GM12873 (cell line): Measurements from ENCODE around the gene SNX3.
A peak's percentile ranks its signal among the peaks of the same experiment; 100 is the strongest.

Experiments
- TF ChIP-seq, protein P1 (sequence below): IDR thresholded peaks from 2 replicates; pipeline ENCODE4 v1.5.1; 2012; ENCODE audit warnings: low read depth, mild to moderate bottlenecking, moderate library complexity, low read length, control low read depth; ENCODE audit not compliant: insufficient read depth; ENCODE audit errors: missing control alignments

Gene SNX3

DNA sequence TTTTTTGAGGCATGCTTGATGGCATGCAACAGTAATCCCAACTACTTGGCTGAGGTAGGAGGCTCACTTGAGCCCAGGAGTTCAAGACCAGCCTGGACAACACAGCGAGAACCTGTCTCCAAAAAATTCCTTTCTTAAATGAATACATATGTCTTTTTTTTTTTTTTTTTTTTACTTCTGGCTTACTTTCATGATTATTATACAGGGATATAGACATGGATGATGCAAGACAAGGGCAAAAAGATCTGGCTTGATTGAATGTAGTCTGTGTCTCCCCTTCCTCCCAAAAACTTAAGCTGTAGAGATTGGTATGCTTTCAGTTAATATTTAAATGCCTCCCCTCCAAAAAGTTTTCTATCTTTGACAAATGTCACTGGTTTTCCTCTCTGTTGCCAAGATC lies 7.6 kb downstream of the SNX3 start:
- TF ChIP-seq, protein P1, sequence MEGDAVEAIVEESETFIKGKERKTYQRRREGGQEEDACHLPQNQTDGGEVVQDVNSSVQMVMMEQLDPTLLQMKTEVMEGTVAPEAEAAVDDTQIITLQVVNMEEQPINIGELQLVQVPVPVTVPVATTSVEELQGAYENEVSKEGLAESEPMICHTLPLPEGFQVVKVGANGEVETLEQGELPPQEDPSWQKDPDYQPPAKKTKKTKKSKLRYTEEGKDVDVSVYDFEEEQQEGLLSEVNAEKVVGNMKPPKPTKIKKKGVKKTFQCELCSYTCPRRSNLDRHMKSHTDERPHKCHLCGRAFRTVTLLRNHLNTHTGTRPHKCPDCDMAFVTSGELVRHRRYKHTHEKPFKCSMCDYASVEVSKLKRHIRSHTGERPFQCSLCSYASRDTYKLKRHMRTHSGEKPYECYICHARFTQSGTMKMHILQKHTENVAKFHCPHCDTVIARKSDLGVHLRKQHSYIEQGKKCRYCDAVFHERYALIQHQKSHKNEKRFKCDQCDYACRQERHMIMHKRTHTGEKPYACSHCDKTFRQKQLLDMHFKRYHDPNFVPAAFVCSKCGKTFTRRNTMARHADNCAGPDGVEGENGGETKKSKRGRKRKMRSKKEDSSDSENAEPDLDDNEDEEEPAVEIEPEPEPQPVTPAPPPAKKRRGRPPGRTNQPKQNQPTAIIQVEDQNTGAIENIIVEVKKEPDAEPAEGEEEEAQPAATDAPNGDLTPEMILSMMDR: no peak

DNA sequence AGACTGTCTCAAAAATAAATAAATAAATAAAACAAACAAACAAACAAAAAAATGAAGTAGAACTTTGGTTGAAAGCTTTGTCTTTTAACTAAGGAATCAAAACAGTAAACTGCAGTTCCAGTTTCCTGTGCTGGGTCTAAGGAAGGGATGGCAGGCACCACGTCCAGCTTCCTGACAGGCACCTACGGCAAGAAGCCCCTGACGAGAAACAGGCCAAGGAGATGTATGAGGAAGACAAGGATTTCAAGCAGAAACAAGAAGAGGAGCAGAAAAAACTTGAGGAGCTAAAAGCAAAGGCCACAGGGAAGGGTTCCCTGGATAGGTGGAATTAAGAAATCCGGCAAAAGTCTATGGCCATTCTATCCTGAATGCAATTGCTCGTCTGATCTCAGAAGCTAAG lies 8.8 kb downstream of the SNX3 start:
- TF ChIP-seq, protein P1: no peak

DNA sequence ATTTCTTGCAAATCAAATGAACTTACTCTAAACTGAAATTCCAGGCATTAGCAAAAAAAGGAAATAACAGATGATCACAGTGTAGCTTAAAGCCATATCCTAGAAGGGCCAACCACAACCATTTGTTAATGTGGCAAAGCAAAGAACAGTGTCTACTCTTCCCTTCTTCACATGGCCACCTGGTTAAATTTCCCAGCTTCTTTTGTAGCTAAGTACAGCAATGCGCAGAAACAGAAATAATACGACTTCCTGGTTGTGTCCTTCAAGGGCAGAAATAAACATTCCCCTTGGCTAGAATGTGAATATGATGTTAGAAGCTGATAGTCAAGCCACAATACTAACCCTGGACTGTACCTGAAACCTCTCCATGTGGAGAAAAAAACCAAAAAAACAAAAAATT lies 9.6 kb downstream of the SNX3 start:
- TF ChIP-seq, protein P1: no peak

DNA sequence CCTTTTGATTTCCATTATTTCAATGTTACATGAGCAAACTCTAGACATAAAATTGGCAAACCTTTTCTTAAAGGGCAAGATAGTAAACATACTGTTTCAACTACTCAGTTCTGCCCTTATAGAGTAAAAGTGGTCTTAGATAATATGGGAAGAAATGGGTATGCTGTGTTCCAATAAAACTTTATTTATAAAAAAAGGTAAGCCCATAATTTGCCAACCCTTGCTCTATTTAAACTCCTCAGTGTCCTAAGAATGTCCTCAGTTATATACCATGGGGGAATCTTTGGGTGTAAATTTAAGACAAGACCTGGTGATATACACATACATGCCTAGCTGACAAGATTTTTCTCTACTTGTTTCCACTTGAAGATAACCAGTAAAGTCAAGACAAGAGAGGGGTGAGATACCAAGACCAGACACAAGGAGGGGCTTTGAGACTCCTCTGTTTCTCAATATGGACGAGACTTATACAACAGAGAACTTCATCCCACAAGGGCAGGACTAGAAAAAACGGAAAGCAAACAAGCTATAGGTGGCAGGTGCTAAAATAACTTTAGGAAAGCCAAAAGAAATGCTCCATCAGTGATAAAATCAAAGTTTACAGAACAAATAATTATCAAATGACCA lies 10.5 kb downstream of the SNX3 start:
- TF ChIP-seq, protein P1: peak; percentile 36

DNA sequence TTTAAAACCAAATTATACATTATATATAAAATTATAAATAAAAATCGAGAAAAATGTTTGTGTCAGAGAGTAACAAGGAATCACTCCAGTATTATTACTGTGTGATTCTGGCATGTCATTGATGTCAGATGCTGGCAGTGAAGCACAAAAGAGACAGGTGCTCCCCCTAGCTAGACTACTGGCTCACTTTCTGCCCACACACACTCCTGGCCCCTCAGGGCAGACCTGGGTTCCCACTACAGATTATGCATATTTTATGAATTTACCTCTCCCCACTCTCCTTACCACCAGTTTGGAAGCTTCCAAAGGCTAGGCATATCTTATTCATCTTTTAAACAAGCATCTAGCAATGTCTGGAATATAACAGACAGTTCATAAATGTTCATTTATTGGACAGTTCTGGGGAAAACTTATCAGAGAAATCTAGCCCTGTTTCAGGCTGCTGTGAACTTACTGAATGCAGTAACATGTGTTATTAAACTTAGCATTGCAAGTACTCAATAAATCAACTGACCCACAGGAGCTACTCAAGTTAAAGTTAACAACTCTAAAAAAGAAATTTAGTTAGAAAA lies 12.8 kb downstream of the SNX3 start:
- TF ChIP-seq, protein P1: no peak

DNA sequence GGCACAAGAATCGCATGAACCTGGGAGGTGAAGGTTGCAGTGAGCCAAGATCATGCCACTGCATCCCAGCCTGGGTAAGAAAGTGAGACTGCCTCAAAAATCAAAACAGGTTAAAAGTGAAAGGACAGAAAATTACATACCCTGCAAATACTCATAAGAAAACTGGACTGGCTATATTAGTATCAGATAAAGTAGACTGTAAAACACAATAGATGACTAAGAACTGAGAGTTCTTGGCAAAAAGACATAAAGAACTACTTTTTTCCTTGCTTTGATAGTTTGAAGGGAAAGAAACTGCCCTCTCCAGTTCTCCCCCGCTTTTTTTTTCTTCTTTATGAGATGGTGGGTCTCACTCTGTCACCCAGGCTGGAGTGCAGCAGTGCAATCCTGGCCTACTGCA lies 17.0 kb downstream of the SNX3 start:
- TF ChIP-seq, protein P1: no peak

DNA sequence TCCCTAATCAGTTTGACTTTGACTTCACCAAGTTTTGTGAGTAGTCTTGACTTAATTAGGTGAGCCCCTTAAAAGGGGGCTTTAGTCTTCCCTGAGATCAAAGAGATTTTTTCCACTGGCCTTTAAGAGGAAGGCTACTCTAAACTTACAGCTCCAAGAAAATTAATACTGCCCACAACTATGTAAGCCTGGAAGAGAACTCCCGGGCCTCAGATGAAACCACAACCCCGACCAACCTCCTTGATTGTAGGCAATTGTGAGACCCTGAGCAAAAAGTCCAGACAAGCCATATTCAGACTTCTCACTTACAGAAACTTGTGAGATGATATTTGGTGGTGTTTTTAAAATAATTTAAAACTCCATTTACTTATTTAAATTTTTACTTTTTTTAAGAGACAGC lies 18.1 kb downstream of the SNX3 start:
- TF ChIP-seq, protein P1: no peak
